Activated T-cell treated with anti-CD3 and anti-CD28 coated beads for 1 hour (primary cell): ENCODE data around the gene CYTH2.
A peak's percentile ranks its signal among the peaks of the same experiment; 100 is the strongest.

ENCODE experiments used
- DNase-seq: peaks from one replicate; pipeline ENCODE4 v3.0.0-alpha.2; 2020; ENCODE audit warnings: low read depth

The CYTH2 gene

GRCh38 chr19:48493718-48494401 is 24.7 kb downstream of the CYTH2 start:
- no peak for DNase-seq

DNA sequence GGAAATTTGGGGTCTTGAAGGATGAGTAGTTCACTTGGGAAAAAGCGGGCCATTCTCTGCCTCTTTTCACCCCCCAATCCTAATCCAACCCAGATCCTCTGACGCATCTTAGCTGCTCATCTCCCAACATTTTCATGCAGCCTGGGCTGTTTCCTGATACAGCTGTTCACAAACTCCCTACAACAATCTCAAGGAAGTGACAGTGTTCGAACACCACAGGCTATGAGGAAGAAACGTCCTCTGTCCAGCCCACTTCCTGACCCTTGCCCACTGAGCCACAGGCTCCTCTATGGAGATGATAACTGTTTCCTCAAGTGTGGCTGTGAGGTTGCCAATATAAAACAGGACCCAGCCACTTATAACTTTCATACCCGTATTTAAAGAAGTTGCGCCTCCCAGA is 26.2 kb downstream of the CYTH2 start:
- no peak for DNase-seq

DNA sequence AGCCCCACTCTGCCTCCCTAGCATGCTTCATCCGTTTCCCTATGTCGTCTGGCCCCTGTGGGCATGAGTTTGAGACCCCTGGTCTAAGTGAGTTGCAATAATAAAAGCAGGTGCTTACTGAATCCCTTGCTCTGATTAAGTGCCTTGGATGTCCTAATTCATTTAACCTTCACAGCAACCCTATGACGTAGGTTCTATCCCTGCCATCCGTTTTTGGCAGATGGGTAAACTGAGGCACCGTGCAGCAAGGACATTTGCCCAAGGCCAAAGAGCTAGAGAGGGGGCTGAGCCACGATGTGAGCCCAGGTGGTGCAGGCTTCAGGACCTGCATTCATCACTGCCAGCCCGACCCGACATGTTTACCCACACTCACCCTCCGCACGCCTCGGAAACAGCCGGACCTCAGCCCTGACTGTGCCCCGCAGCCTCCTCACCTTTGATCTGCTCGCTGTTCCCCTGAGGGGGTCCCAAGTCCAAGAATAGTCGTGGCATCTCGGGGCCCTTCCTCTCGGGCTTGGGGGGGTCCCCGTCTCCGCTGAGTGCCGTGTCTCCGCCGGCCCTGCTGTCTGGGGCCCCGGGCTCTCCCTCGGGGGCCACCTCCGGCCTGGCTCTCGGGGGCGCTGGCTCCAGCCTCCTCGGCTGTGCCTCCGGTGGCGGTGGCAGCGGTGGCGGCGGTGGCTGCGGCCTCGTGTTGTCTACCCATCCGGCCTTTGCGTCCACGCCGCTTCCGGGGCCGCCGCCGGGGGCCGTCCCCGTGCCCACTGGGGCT is 28.0 kb downstream of the CYTH2 start:
- DNase-seq: no peak

- DNase-seq: no peak
Measured at GRCh38 chr19:48497728-48498594, 28.8 kb downstream of the CYTH2 start.

- no peak for DNase-seq
Measured at GRCh38 chr19:48498595-48499311, 29.6 kb downstream of the CYTH2 start.

- no peak for DNase-seq
Measured at GRCh38 chr19:48499316-48500090, 30.3 kb downstream of the CYTH2 start.

GRCh38 chr19:48500830-48501493 is 31.8 kb downstream of the CYTH2 start:
- DNase-seq: no peak

DNA sequence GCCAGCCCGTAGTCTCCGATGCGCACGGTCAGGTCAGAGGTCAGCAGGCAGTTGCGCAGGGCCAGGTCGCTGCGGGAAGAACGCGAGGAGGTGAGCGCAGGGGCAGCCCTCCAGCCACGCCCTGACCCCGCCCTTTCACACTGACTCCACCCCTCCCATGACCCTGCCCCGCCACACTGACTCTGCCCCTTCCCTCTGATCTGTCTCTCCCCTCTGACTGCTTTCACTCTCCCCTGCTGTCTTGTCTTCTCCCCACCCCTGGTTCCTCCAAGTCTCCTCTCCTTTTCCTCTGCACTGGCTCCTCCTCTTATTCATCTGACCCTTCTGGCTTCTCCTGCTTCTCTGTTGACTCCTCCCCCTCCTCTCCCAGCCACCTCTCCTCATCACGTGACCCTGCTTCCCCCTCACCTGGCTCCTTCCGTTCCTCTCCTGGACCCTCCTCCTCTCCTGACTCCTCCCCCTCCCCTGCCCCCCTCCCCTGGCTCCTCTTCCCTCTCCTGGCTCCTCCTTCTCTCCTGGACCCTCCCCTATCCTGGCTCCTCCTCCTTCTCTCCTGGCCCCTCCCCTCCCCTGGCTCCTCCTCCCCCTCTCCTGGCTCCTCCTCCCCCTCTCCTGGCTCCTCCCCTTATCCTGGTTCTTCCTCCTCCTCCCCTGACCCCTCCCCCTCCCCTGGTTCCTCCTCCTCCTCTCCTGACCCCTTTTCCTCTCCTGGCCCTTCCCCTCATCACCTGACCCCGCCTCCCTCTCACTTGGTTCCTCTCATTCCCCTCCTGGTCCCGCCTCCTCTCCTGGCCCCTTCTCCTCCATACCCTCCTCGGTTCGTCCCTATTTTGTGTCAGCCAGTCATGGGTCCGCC is 32.6 kb downstream of the CYTH2 start:
- peak; percentile 45 for DNase-seq

GRCh38 chr19:48502350-48503018 is 33.3 kb downstream of the CYTH2 start:
- DNase-seq: peak; percentile 63

- no peak for DNase-seq
Measured at GRCh38 chr19:48506138-48506733, 37.1 kb downstream of the CYTH2 start.

DNA sequence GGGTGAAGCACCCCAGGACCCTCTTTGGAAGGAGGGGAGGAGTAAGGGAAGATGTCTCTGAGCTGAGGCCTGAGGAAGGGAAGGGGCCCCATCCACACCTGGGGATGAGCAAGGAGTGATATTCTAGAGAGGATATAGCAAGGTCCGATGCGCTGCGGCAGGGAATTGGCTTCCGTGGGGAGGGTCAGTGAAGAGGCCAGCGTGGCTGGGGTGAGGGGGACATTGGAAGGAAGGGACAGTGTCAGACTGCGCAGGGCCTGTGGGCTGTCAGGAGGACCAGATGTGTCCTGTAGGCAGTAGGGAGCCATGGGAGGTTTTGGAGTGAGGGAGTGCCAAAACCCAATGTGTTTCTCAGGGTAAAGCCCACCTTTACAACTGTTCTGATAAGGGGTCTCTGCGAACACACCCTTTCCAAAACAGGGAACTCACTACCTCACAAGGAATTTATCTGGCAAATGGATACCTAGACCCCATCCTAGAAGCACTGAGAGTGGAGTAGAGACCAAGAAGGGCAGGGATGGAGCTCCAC is 38.8 kb downstream of the CYTH2 start:
- no peak for DNase-seq

DNA sequence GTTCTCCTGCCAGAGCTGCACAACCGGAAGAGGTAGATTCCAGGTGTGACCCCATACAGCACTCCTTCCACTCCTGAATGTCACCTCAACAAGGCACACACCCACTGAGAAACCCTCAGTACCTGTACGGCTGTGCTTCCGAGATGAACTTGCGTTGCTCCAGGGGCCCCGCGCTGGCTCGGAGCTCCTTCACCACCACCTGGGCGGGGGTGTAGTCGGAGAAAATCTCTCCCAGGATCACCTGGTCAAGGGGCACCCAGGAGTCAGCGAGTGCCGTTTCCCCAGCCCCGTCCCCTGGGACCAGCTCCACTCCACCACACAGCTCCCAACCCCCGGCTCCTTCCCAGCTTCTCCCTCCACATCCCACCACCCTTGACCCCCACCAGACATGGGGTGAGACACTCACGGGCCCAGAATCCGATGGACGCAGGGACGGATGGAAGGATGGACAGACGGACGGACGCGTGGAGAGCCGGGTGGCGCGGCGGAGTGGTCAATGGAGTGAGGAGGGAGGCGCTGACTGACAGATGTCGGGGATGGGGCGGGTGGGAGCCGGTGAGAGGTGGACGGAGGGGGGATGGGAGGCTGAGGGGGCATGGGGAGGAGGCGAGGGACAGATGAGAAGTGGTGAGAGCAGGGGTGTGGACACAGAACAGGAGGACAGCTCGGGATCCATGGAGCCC is 39.7 kb downstream of the CYTH2 start:
- no peak for DNase-seq

- DNase-seq: no peak
Measured at GRCh38 chr19:48509467-48510194, 40.5 kb downstream of the CYTH2 start.

GRCh38 chr19:48510421-48511268 is 41.5 kb downstream of the CYTH2 start:
- DNase-seq: peak; percentile 69

DNA sequence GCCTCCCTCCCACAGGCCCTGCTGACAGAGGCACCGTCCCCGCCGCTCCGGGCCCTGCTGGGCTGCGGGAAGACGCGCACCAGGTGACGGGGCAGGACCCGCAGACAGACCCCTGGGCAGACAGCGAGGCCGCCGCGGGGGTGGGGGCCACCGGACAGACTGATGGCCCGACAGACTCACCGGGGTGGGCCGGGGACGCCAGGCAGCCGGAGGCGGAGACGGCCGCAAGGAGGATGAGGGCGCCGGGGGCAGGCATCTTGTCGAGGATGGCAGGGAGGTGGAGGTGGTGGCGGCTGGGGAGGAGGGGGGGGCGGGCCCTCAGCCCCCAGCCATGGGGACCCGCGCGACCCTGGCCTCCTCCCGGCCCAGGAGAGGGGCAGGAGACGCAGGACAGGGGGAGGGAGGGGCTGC is 42.2 kb downstream of the CYTH2 start:
- DNase-seq: no peak
